Epidermal melanocyte (primary cell): Measurements from ENCODE around the gene RGS1.

Experiments
- DNase-seq: peaks from one replicate; pipeline ENCODE4 v3.0.0; 2011; ENCODE audit warnings: low spot score; ENCODE audit not compliant: insufficient read length

The RGS1 gene

GRCh38 chr1:192553741-192554140 is 21.8 kb upstream of the RGS1 start:
- DNase-seq = no peak

- DNase-seq = no peak
Measured at GRCh38 chr1:192554904-192555303, 20.7 kb upstream of the RGS1 start.

- no peak for DNase-seq
Measured at GRCh38 chr1:192555399-192555798, 20.2 kb upstream of the RGS1 start.

- no peak for DNase-seq
Measured at GRCh38 chr1:192557841-192558595, 17.6 kb upstream of the RGS1 start.

- no peak for DNase-seq
Measured at GRCh38 chr1:192559115-192560006, 16.2 kb upstream of the RGS1 start.

GRCh38 chr1:192561301-192561700 is 14.3 kb upstream of the RGS1 start:
- DNase-seq = no peak

GRCh38 chr1:192563129-192563528 is 12.4 kb upstream of the RGS1 start:
- no peak for DNase-seq

- no peak for DNase-seq
Measured at GRCh38 chr1:192564099-192564498, 11.5 kb upstream of the RGS1 start.

- DNase-seq = no peak
Measured at GRCh38 chr1:192565946-192566345, 9.6 kb upstream of the RGS1 start.

GRCh38 chr1:192566657-192567056 is 8.9 kb upstream of the RGS1 start:
- DNase-seq = no peak

- no peak for DNase-seq
Measured at GRCh38 chr1:192568063-192568462, 7.5 kb upstream of the RGS1 start.

- DNase-seq = no peak
Measured at GRCh38 chr1:192571668-192572067, 3.9 kb upstream of the RGS1 start.

GRCh38 chr1:192573499-192573898 is 2.1 kb upstream of the RGS1 start:
- DNase-seq = no peak

- DNase-seq = no peak
Measured at GRCh38 chr1:192574073-192574472, 1.5 kb upstream of the RGS1 start.

- no peak for DNase-seq
Measured at GRCh38 chr1:192576190-192577144, 894 bp downstream of the RGS1 start.

GRCh38 chr1:192577145-192578140 is 1.9 kb downstream of the RGS1 start:
- DNase-seq = no peak

GRCh38 chr1:192578144-192578909 is 2.8 kb downstream of the RGS1 start:
- DNase-seq = no peak

- no peak for DNase-seq
Measured at GRCh38 chr1:192579010-192579738, 3.6 kb downstream of the RGS1 start.
